Measurements from ENCODE around the gene VMP1. TPM values are rescaled to one million over a fixed set of nuclear protein-coding genes. Genes with fewer than 3 reads are reported as not detected.

The VMP1 gene
- total RNA-seq, 1 experiment from 2014 or later = 281 TPM

- Histone ChIP-seq H3K9me3 (ENCODE audit: control insufficient read depth, insufficient read depth, low read depth, low read length) (no peaks in the 10 kb centered on the region), H3K4me3 (ENCODE audit: low read depth in 2 of 2, low read length in 2 of 2) (no peak overlapping the region), H3K4me1 (ENCODE audit: control insufficient read depth, insufficient read depth, low read length) (peaks cover 15% of the 10 kb centered on the region), H3K36me3 (ENCODE audit: control insufficient read depth, insufficient read depth, low read length) (peaks cover 3% of the 10 kb centered on the region; the same call in 1 of the 2 replicates), H3K27ac (ENCODE audit: low read length) (peak overlapping the region; percentile 92), H3K27me3 (ENCODE audit: control insufficient read depth, insufficient read depth, low read length) (no peaks in the 10 kb centered on the region)
- ATAC-seq = no peak
- intact Hi-C loops (cut with micrococcal nuclease; ENCODE audit: unreplicated experiment) = no loop called here
- TF ChIP-seq CTCF (IDR thresholded peaks at IDR 0.05) (no peak), SIN3A (IDR thresholded peaks at IDR 0.05; ENCODE audit: borderline replicate concordance, insufficient read depth, low read depth, low read length) (no peak), TCF7L2 (IDR thresholded peaks at IDR 0.05; ENCODE audit: low read depth, low read length) (no peak), REST (IDR thresholded peaks at IDR 0.05; ENCODE audit: insufficient read depth in 1 of 2, low read depth in 2 of 2, low read length in 1 of 2) (no peak), POLR2AphosphoS5 (IDR thresholded peaks at IDR 0.05; ENCODE audit: low read depth, low read length) (no peak)
- CTCF ChIA-PET = no interaction called here
- DNase-seq (ENCODE audit: low read depth, low spot score) = no peak
- no TSS peak for BruUV-seq (replicated peaks)
- POLR2A ChIA-PET = no interaction called here
- in situ Hi-C loops (cut with HindIII; ENCODE audit: low pct_unique_long_range_greater_than_20kb, low sequenced_read_pairs) = no loop called here
Observed at GRCh38 chr17:59815965-59816364, 108.5 kb downstream of the VMP1 start.

GRCh38 chr17:59825533-59826322, 118.3 kb downstream of the VMP1 start:
- Histone ChIP-seq H3K4me3 (ENCODE audit: low read depth in 2 of 2, low read length in 2 of 2) (no peak overlapping the region), H3K4me1 (ENCODE audit: control insufficient read depth, insufficient read depth, low read length) (peaks cover 55% of the 10 kb centered on the region), H3K27ac (ENCODE audit: low read length) (peak overlapping the region; percentile 100), H3K9me3 (ENCODE audit: control insufficient read depth, insufficient read depth, low read depth, low read length) (no peaks in the 10 kb centered on the region), H3K36me3 (ENCODE audit: control insufficient read depth, insufficient read depth, low read length) (no peaks in the 10 kb centered on the region; the same call in 1 of the 2 replicates), H3K27me3 (ENCODE audit: control insufficient read depth, insufficient read depth, low read length) (no peaks in the 10 kb centered on the region)
- ChIA-PET POLR2A (interaction anchor here (0.7 to 0.9 kb wide), 3 partner anchors 10 to 28 kb away, joined by 3 to 10 read pairs (median 4); no protein-coding TSS in a partner anchor), CTCF (no interaction called here)
- TF ChIP-seq REST (IDR thresholded peaks at IDR 0.05; ENCODE audit: insufficient read depth in 1 of 2, low read depth in 2 of 2, low read length in 1 of 2) (no peak), SIN3A (IDR thresholded peaks at IDR 0.05; ENCODE audit: borderline replicate concordance, insufficient read depth, low read depth, low read length) (no peak), CTCF (IDR thresholded peaks at IDR 0.05) (no peak), TCF7L2 (IDR thresholded peaks at IDR 0.05; ENCODE audit: low read depth, low read length) (no peak), POLR2AphosphoS5 (IDR thresholded peaks at IDR 0.05; ENCODE audit: low read depth, low read length) (no peak)
- DNase-seq (ENCODE audit: low read depth, low spot score) (no peak), ATAC-seq (no peak)
- intact Hi-C loops (cut with micrococcal nuclease; ENCODE audit: unreplicated experiment) (loop anchor here (2.0 kb wide), 1 partner anchor 139 kb away; no protein-coding TSS in a partner anchor), in situ Hi-C loops (cut with HindIII; ENCODE audit: low pct_unique_long_range_greater_than_20kb, low sequenced_read_pairs) (no loop called here)
- no TSS peak for BruUV-seq (replicated peaks)
